ENCODE data around the gene FBXO45. TPM values are rescaled to one million over a fixed set of nuclear protein-coding genes. Genes with fewer than 3 reads are reported as not detected.

The FBXO45 gene
- total and polyA plus RNA-seq, 2 of the 13 experiments (the other 11 are each of a cell fraction or from before 2014, with no cell fraction given) = 7.0 to 12.1 TPM

- ChIA-PET POLR2A (interaction anchor here (1.5 kb wide), 1 partner anchor 497 kb away, joined by 3 read pairs; no protein-coding TSS in a partner anchor), CTCF (ENCODE audit: low intra/inter-chr PET ratio, low total read pairs) (interaction anchor here (1.1 to 3.4 kb wide), 4 partner anchors 33 to 493 kb away, joined by 4 to 28 read pairs (median 15); no protein-coding TSS in a partner anchor)
- 5% methylated on average over 12 of the region's 12 CpGs for WGBS (ENCODE audit: low lambda C conversion rate)
- Histone ChIP-seq H3K4me3 (replicated peaks in 1 of 3; ENCODE audit: insufficient read depth in 1 of 3, low read depth in 2 of 3, low read length in 3 of 3) (peak overlapping the region in 1 of 3 experiments; percentile 38; a peak in 2 of 6 replicates), H4K20me1 (ENCODE audit: insufficient read depth, low read length) (no peaks in the 10 kb centered on the region), H3K27me3 (ENCODE audit: control insufficient read depth in 1 of 2, insufficient read depth in 2 of 2, low read length in 2 of 2) (peaks cover 0 to 17% of the 10 kb centered on the region in 2 experiments; a peak in 2 of 5 replicates), H3K4me2 (ENCODE audit: low read depth, low read length) (peak overlapping the region; percentile 77), H2AFZ (ENCODE audit: low read length) (peak overlapping the region; percentile 84), H3K36me3 (replicated peaks in 1 of 2; ENCODE audit: control insufficient read depth in 1 of 2, insufficient read depth in 2 of 2, low read length in 2 of 2) (no peaks in the 10 kb centered on the region), H3K4me1 (ENCODE audit: insufficient read depth, low read length) (peaks cover 19% of the 10 kb centered on the region), H3K79me2 (ENCODE audit: insufficient read depth, low read length) (no peaks in the 10 kb centered on the region), H3K9ac (ENCODE audit: insufficient read depth, low read depth, low read length) (peak overlapping the region; percentile 38; the same call in 1 of the 2 replicates), H3K9me3 (ENCODE audit: low read length) (no peaks in the 10 kb centered on the region), H3K27ac (ENCODE audit: extremely low read length, insufficient read depth, low read length) (no peak overlapping the region)
- intact Hi-C loops (cut with micrococcal nuclease; ENCODE audit: unreplicated experiment) (loop anchor here (1.0 to 5.0 kb wide), 4 partner anchors 33 to 492 kb away; partner anchors contain the start of gene ZDHHC19), in situ Hi-C loops (cut with HindIII; ENCODE audit: extremely low pct_ligation_motif_present, low pct_unique_long_range_greater_than_20kb) (loop anchor here (5.0 to 10.0 kb wide), 2 partner anchors 262 to 494 kb away; no protein-coding TSS in a partner anchor)
- no TSS peak for BruUV-seq (replicated peaks)
- peak; percentile 96 for ATAC-seq
- FAIRE-seq = peak; percentile 95
- peak; percentile 82 for DNase-seq (ENCODE audit: low spot score)
- TF ChIP-seq NRL (CRISPR knock-in tag; IDR thresholded peaks at IDR 0.05; ENCODE audit: borderline replicate concordance) (no peak), SRY (CRISPR knock-in tag; IDR thresholded peaks at IDR 0.05) (no peak), RXRB (CRISPR knock-in tag; IDR thresholded peaks at IDR 0.05; ENCODE audit: borderline replicate concordance) (0 out of 2 replicates have a peak, but pooled peaks have one; percentile 38), NR2C2 (CRISPR knock-in tag; IDR thresholded peaks at IDR 0.05; ENCODE audit: borderline replicate concordance) (no peak), POLR2AphosphoS2 (IDR thresholded peaks at IDR 0.05; ENCODE audit: low read depth, low read length) (no peak), NFATC3 (CRISPR knock-in tag; IDR thresholded peaks at IDR 0.05) (no peak), ZBTB7A (CRISPR knock-in tag; IDR thresholded peaks at IDR 0.05) (no peak), MIER2 (CRISPR knock-in tag; IDR thresholded peaks at IDR 0.05) (no peak), ZNF678 (CRISPR knock-in tag; IDR thresholded peaks at IDR 0.05) (no peak), MNT (IDR thresholded peaks at IDR 0.05) (peak; percentile 96), HDAC1 (CRISPR knock-in tag; IDR thresholded peaks at IDR 0.05) (no peak)
- TF ChIP-seq, protein P1, sequence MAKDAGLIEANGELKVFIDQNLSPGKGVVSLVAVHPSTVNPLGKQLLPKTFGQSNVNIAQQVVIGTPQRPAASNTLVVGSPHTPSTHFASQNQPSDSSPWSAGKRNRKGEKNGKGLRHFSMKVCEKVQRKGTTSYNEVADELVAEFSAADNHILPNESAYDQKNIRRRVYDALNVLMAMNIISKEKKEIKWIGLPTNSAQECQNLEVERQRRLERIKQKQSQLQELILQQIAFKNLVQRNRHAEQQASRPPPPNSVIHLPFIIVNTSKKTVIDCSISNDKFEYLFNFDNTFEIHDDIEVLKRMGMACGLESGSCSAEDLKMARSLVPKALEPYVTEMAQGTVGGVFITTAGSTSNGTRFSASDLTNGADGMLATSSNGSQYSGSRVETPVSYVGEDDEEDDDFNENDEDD (CRISPR knock-in tag; IDR thresholded peaks at IDR 0.05; ENCODE audit: borderline replicate concordance) = peak; percentile 47; the same call in 1 of the 2 replicates
- TF ChIP-seq, protein P2, sequence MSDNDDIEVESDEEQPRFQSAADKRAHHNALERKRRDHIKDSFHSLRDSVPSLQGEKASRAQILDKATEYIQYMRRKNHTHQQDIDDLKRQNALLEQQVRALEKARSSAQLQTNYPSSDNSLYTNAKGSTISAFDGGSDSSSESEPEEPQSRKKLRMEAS (IDR thresholded peaks at IDR 0.05) = peak; percentile 90
- TF ChIP-seq, protein P3, sequence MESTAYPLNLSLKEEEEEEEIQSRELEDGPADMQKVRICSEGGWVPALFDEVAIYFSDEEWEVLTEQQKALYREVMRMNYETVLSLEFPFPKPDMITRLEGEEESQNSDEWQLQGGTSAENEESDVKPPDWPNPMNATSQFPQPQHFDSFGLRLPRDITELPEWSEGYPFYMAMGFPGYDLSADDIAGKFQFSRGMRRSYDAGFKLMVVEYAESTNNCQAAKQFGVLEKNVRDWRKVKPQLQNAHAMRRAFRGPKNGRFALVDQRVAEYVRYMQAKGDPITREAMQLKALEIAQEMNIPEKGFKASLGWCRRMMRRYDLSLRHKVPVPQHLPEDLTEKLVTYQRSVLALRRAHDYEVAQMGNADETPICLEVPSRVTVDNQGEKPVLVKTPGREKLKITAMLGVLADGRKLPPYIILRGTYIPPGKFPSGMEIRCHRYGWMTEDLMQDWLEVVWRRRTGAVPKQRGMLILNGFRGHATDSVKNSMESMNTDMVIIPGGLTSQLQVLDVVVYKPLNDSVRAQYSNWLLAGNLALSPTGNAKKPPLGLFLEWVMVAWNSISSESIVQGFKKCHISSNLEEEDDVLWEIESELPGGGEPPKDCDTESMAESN (CRISPR knock-in tag; conservative IDR thresholded peaks at IDR 0.05) = no peak
Observed at GRCh38 chr3:196518966-196519717, 49.3 kb upstream of the FBXO45 start.
